ENCODE results near the gene N4BP2. TPM values are rescaled to one million over a fixed set of nuclear protein-coding genes. Genes with fewer than 3 reads are reported as not detected.
"Not testable (repeated sequence)": the region's sequence is repeated elsewhere in the genome, so short reads cannot be mapped to it uniquely, and the experiment has no call there.

The N4BP2 gene
- total RNA-seq, 1 donor from 2014 or later, result 6.2 TPM

GRCh38 chr4:40140196-40140595 lies 83.5 kb downstream of the N4BP2 start:
- ATAC-seq (ENCODE audit: low read depth) (no peak), DNase-seq (no peak)
- no peak overlapping the region for H3K4me3 Mint-ChIP-seq
- H3K9me3 Mint-ChIP-seq, result no peaks in the 10 kb centered on the region
- ChIA-PET CTCF (no interaction called here), POLR2A (no interaction called here)
- intact Hi-C loops (cut with micrococcal nuclease), result no loop called here
- peaks cover 27% of the 10 kb centered on the region for H3K36me3 Mint-ChIP-seq (ENCODE audit: low read depth)
- no peaks in the 10 kb centered on the region for H3K27me3 Mint-ChIP-seq
- TF ChIP-seq CTCF (IDR thresholded peaks at IDR 0.05), result no peak
- H3K4me1 Mint-ChIP-seq, result no peaks in the 10 kb centered on the region
- no peak overlapping the region for H3K27ac Mint-ChIP-seq

- CTCF ChIA-PET; H3K4me1 Mint-ChIP-seq; ATAC-seq (ENCODE audit: low read depth); intact Hi-C loops (cut with micrococcal nuclease); H3K9me3 Mint-ChIP-seq; H3K27ac Mint-ChIP-seq; H3K27me3 Mint-ChIP-seq; DNase-seq; POLR2A ChIA-PET; H3K4me3 Mint-ChIP-seq: not testable (repeated sequence)
- peaks cover 27% of the 10 kb centered on the region for H3K36me3 Mint-ChIP-seq (ENCODE audit: low read depth)
Observed at GRCh38 chr4:40140597-40140996, 83.9 kb downstream of the N4BP2 start.

GRCh38 chr4:40143926-40144508 lies 87.4 kb downstream of the N4BP2 start:
- intact Hi-C loops (cut with micrococcal nuclease), result no loop called here
- CTCF ChIA-PET, result interaction anchor here (1.4 kb wide), 1 partner anchor 181 kb away, joined by 3 read pairs; no protein-coding TSS in a partner anchor
- H3K4me3 Mint-ChIP-seq, result no peak overlapping the region
- no peak for TF ChIP-seq CTCF (IDR thresholded peaks at IDR 0.05)
- H3K27ac Mint-ChIP-seq, result no peak overlapping the region
- no peaks in the 10 kb centered on the region for H3K27me3 Mint-ChIP-seq
- H3K9me3 Mint-ChIP-seq, result no peaks in the 10 kb centered on the region
- no peak for ATAC-seq (ENCODE audit: low read depth)
- no peak for DNase-seq
- POLR2A ChIA-PET, result interaction anchor here (0.9 kb wide), 1 partner anchor 169 kb away, joined by 3 read pairs; no protein-coding TSS in a partner anchor
- no peaks in the 10 kb centered on the region for H3K4me1 Mint-ChIP-seq
- H3K36me3 Mint-ChIP-seq (ENCODE audit: low read depth), result peaks cover 14% of the 10 kb centered on the region

DNA sequence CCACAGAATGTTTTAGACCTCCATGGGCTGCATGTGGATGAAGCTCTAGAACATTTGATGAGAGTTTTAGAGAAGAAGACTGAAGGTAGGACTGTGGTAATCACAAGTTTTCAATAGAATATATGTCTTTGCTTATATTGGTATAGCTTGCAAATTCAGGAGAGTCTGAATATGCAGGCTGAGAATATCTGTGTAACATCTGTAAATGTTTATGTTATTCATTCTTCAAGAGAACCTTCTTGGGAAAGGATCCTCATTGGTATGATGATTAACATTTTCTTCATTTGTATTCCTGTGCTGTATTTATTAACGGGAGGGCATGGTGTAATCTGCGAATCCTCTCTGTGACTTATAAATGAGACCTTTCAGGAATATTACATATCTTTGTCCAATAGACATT lies 88.1 kb downstream of the N4BP2 start:
- Mint-ChIP-seq H3K36me3 (ENCODE audit: low read depth) (peaks cover 14% of the 10 kb centered on the region), H3K4me1 (no peaks in the 10 kb centered on the region)

GRCh38 chr4:40147490-40147889 lies 90.8 kb downstream of the N4BP2 start:
- H3K4me3 Mint-ChIP-seq; DNase-seq; H3K9me3 Mint-ChIP-seq; intact Hi-C loops (cut with micrococcal nuclease); H3K27me3 Mint-ChIP-seq; H3K27ac Mint-ChIP-seq; ATAC-seq (ENCODE audit: low read depth); POLR2A ChIA-PET; CTCF ChIA-PET: not testable (repeated sequence)
- H3K4me1 Mint-ChIP-seq, result peaks cover 26% of the 10 kb centered on the region
- peaks cover 16% of the 10 kb centered on the region for H3K36me3 Mint-ChIP-seq (ENCODE audit: low read depth)

More for the DNA sequence above, 88.1 kb downstream of the N4BP2 start:
- intact Hi-C loops (cut with micrococcal nuclease), result no loop called here
- H3K27ac Mint-ChIP-seq, result no peak overlapping the region
- no peaks in the 10 kb centered on the region for H3K9me3 Mint-ChIP-seq
- ChIA-PET POLR2A (interaction anchor here (0.5 kb wide), 1 partner anchor 79 kb away, joined by 4 read pairs; no protein-coding TSS in a partner anchor), CTCF (interaction anchor here (0.9 to 1.4 kb wide), 2 partner anchors 15 to 180 kb away, joined by 3 to 4 read pairs; no protein-coding TSS in a partner anchor)
- ATAC-seq (ENCODE audit: low read depth) (no peak), DNase-seq (no peak)
- no peak overlapping the region for H3K4me3 Mint-ChIP-seq
- no peak for TF ChIP-seq CTCF (IDR thresholded peaks at IDR 0.05)
- H3K27me3 Mint-ChIP-seq, result no peaks in the 10 kb centered on the region

DNA sequence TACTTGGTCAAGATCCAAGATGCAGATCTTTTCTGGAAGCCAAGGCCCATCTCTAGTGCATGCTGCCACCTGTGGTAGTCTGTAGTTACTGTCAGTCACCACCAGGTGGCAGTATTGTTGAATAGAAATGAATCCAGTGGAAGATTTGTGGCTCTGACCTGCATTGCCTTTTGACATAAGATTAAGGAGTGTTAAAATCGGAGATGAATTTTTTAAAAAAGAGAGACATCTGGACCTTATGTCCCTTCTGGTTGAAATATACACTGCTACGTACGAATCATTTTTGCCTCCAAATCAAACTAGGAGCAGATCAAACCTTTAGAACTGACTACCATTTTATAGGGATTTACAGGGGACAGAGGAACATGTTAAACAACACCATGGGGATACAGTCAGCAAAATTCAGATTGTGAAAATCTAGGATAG lies 93.3 kb downstream of the N4BP2 start:
- peaks cover 38% of the 10 kb centered on the region for H3K4me1 Mint-ChIP-seq
- POLR2A ChIA-PET, result interaction anchor here (0.6 to 4.0 kb wide), 8 partner anchors 34 to 207 kb away, joined by 3 to 53 read pairs (median 6); no protein-coding TSS in a partner anchor
- peak; percentile 57 for TF ChIP-seq CTCF (IDR thresholded peaks at IDR 0.05)

More for the DNA sequence above, 93.3 kb downstream of the N4BP2 start:
- Mint-ChIP-seq H3K4me3 (no peak overlapping the region), H3K27me3 (no peaks in the 10 kb centered on the region), H3K36me3 (ENCODE audit: low read depth) (peaks cover 8% of the 10 kb centered on the region), H3K9me3 (peaks cover 3% of the 10 kb centered on the region), H3K27ac (peak overlapping the region; percentile 59)
- no peak for DNase-seq
- intact Hi-C loops (cut with micrococcal nuclease), result loop anchor here (1.0 to 2.0 kb wide), 9 partner anchors 34 to 569 kb away; partner anchors contain the start of gene RHOH
- CTCF ChIA-PET, result interaction anchor here (0.6 to 4.7 kb wide), 11 partner anchors 34 to 766 kb away, joined by 3 to 69 read pairs (median 7); partner anchors contain the start of genes N4BP2 and RHOH
- peak; percentile 97 for ATAC-seq (ENCODE audit: low read depth)
